ENCODE data around the gene B4GALT2.

The B4GALT2 gene

GRCh38 chr1:44002606-44003157 is 23.7 kb downstream of the B4GALT2 start:
- DNase-seq (ENCODE audit: low spot score): no peak

GRCh38 chr1:44008259-44008658 is 29.2 kb downstream of the B4GALT2 start:
- DNase-seq (ENCODE audit: low spot score): no peak

DNA sequence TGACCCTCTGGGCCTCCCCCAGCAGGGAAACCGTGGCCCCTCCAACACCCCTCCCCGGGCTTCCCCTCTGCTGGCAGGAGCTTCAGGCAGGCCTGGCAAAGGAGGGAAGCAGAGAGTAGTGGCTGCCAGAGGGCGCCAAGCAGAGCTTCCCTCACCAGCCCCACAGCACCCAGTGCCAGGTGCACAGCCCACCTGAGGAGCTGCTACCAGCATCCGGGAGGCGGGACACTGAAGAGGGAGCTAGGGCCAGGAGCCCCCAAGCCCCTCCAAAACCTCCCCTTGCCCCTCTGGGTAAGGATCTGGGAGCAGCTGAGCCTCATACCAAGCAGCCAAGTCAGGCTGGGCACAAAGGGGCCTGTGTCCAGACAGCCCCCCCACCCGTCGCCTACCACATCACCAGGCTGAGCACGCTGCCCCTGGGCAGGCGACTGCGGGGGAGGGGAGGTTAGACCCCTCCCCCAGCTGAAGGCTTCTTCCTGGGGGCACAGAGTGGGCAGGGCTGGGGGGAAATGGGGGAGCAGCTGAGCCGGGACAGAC is 32.0 kb downstream of the B4GALT2 start:
- no peak for DNase-seq (ENCODE audit: low spot score)

DNA sequence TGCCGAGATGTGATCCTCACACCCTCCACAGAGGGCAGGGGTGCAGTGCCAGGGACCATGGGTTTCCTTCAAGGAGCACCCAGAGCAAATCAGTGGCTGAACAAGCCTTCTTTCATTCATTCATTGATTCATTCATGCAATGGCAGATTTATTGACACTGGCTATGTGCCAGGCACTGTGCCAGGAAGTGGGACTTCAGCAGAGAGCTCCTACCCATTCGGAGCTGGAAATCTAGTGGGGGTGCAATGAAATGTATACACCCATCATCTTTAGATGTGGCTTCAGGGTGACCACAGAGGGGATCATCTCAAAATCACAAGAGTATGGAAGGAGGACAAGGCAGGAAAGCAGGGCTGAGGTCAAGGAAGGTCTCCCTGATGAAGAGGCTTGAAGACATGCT is 33.4 kb downstream of the B4GALT2 start:
- DNase-seq (ENCODE audit: low spot score): no peak

GRCh38 chr1:44012941-44013609 is 34.1 kb downstream of the B4GALT2 start:
- DNase-seq (ENCODE audit: low spot score): peak; percentile 31

- no peak for DNase-seq (ENCODE audit: low spot score)
Observed at GRCh38 chr1:44013949-44014348, 34.9 kb downstream of the B4GALT2 start.

- no peak for DNase-seq (ENCODE audit: low spot score)
Observed at GRCh38 chr1:44014365-44015104, 35.5 kb downstream of the B4GALT2 start.

GRCh38 chr1:44015206-44015605 is 36.2 kb downstream of the B4GALT2 start:
- no peak for DNase-seq (ENCODE audit: low spot score)

DNA sequence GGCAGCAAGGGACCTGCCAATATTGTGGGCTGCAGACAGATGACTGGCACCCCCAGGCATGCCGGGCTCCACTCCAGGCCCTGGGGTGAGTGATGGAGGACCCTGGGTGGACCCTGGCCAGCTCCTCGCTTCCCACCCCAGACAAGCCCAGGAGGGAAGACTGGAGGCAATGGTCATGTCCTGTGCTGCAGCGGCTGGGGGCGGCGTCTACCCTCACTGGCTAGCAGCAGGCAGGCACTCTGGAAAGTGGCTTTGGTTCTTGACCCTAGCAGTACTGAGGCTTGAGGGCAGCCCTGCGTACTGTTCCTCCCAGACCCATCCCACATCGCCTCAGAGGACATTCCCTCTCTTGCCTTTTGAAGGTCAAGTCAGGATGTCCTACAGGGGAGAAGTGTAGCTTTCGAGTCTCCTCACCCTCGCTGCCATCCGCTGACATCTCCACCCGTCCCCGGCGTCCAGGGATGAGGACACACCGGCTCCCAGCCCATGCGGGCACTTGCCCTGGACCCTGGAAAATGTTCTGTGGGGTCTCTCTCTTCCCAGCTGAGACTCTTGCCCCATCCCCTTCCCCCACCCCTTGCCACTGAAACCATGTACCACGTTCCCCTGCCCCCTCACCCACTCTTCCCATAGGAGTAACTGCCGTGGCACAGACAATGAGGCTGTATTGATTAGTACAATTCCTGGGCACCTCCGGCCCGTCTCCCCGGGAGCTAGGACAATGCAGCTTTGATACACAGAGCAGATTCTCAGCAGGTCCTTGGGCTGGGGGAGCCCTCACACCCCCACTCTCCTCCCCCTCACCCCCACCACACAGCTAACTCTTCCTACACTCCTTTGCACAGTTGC is 37.3 kb downstream of the B4GALT2 start:
- DNase-seq (ENCODE audit: low spot score): no peak

GRCh38 chr1:44016890-44017400 is 37.9 kb downstream of the B4GALT2 start:
- no peak for DNase-seq (ENCODE audit: low spot score)

GRCh38 chr1:44019466-44019948 is 40.5 kb downstream of the B4GALT2 start:
- DNase-seq (ENCODE audit: low spot score): no peak

DNA sequence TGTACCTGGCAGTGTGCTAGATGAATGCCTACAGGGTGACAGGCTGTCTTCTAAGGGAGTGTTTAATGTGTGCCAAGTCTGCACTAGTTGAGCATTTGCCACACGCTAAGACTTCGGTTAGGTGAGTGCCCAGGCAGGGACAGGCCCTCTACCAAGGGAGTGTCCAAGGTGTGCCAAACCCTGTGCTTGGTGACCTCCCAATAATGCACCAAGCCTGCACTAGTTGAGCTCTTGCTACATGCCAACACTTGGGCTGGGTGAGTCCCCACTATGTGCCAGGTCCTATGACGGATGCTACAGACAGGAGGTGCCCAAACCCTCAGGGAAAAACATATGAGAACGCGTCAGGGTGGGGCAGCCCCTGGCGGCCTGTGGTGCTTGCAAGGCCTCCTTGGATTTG is 41.5 kb downstream of the B4GALT2 start:
- DNase-seq (ENCODE audit: low spot score): no peak

DNA sequence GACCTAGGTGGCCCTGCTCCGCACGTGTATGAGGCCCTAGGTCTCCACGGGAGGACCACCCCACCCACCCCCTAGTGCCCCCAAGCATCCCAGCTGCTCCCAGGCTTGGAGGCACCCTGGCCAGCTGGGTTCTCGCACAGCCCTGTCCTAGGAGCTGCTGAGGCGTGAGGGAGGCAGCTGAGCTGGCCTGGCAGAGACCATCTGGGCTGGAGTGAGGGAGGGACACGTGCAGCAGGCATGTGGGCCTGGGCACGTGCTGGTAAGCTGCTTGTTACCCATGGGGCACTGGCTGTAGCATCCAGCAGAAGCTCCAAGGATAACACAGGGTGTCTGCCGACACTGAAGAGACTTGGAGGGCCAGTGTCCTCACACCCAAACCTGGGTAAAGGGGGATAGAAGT is 42.1 kb downstream of the B4GALT2 start:
- no peak for DNase-seq (ENCODE audit: low spot score)

DNA sequence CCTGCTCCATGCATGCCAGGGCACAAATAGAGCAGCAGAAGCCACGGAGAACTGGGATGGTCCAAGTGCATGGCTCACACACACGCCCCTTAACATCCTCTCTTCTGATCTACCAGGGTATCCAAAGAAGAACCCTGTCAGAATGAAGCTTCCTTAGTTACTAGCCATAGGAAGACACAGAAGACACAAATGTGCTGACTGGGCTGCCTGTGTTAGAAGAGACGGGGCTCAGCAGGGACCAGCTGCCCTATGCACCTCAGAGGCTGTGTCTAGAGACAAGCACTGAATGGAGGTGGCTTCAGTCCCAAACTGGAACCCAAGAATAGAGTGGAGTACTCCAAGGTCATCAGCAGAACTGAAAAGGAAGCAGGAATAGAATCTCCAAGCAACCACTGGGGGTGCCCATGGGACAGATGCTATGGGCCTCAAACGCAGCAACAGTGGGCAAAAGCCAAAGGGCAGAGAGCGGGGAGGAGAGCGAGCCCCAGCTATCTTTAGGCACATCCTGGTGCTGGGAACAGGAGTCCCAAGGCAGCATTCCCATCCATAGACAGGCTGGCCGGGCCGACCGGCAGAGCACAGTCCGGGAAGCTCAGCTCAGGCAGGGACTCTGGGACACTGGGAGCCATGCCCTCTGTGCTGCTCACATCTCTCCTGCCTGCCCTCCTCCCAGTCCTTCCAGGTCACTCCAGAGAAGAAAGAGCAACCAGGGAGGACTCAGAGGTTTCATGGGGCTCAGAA is 42.7 kb downstream of the B4GALT2 start:
- no peak for DNase-seq (ENCODE audit: low spot score)

GRCh38 chr1:44024031-44024902 is 45.3 kb downstream of the B4GALT2 start:
- no peak for DNase-seq (ENCODE audit: low spot score)

DNA sequence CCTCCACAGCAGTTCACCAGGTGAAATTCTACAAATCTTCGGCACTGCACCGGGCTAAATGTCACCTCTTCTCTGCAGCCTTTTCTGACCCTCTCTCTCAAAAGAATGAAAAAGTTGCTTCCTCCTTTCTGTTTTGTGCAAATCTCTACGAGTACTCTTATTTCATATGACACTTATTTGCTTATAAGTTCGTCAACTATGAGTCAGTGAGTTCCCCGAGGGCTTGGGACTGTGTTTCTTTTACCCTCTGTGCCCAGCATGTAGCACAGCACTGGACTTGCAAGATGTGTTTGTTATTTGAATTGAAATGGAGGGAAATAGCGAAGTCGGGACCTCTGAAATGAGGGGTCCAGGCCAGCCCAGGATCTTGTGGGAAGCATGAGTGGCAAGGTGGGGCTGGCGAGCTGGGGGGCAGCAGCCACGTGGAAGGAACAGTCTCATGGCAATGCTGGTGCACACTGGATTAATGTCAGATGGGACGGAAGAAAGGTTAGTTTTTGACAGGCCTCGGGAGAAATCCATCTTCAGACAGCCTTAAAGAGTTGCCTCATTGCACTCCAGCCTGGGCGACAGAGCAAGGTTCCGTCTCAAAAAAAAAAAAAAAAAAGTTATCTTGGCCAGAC is 46.0 kb downstream of the B4GALT2 start:
- DNase-seq (ENCODE audit: low spot score): no peak

GRCh38 chr1:44025816-44026215 is 46.8 kb downstream of the B4GALT2 start:
- DNase-seq (ENCODE audit: low spot score): no peak

- no peak for DNase-seq (ENCODE audit: low spot score)
Observed at GRCh38 chr1:44027320-44027719, 48.3 kb downstream of the B4GALT2 start.

DNA sequence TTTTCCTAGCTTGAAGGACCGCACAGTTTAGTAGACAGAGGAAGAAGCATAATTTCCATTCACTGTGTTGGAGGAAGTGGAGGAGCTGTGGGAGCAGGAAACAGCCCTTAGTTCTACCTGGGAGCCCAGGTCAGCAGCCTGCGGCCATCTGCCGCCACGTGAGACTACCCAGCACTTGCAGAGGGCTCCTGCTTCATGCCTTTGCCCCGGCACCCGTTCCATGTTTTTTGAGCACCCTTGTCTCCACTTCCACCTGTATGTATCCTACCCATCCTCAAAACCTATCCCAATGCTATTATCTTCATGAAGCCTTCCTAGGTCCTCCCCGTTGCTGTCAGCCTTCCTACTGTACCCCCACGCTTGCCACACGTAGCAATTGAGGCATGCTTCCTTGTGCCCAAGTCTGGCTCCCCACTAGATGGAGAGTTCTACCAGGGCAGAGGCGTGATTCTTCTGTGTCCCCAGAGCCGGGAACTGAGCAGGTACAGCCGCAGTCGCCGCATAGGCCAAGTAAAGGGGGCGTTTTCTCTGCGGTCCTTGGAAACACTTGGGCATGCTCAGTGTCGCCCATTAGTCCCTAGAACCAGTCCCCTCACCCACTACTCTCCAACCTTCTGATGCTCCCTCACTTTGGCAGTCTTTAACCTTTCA is 50.4 kb downstream of the B4GALT2 start:
- no peak for DNase-seq (ENCODE audit: low spot score)

All from SK-N-DZ (cell line).